ENCODE data around the gene DMD. TPM values are rescaled to one million over a fixed set of nuclear protein-coding genes. Genes with fewer than 3 reads are reported as not detected.

DMD gene
- total RNA-seq, 2 donors from 2014 or later, result 19.6 to 24.9 TPM

DNA sequence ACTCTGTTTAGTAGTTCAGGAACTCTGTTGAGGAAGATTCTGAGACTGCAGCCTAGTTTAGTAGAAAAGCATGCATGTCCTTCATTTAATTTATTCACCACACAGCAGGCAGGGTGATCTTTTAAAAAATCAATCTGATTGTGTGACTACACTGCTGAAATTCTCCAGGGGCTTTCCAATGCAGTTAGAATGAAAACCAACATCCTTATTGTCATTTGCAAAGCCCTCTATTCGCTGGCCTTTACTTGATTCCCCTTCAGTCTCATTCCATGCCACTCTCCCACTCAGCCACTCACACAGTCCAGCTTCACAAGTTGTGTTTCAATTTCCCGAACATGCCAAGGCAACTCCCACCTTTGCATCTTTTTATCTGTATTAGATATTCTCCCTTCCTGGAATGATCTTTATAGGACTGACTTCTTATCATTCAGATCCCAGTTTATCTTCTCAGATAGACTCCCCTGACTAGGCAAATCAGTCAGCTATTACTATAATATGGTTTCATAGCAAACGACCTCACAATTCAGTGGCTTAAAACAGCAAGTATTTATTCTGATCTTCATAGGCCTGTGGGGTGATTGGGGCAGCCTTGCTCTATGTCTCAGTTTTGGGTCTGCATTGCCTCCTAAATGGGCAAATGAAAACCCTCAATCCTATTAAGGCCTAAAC is 2118.2 kb downstream of the DMD start:
- 75 to 83% methylated on average over 1 to 3 of the region's 3 CpGs for WGBS, 2 experiments (ENCODE audit: insufficient coverage in 1 of 2, insufficient read length in 1 of 2)
- H3K27me3 ChIP-seq (ENCODE audit: control insufficient read depth, insufficient read depth, low read length, poor library complexity, severe bottlenecking), result no peaks in the 10 kb centered on the region
- Mint-ChIP-seq H3K4me1 (peaks cover 3% of the 10 kb centered on the region), H3K9me3 (peaks cover 50% of the 10 kb centered on the region), H3K4me3 (no peak overlapping the region), H3K27me3 (ENCODE audit: insufficient read depth) (no peaks in the 10 kb centered on the region), H3K36me3 (ENCODE audit: low read depth) (peaks cover 2% of the 10 kb centered on the region), H3K27ac (no peak overlapping the region)
- H3K36me3 ChIP-seq (ENCODE audit: control insufficient read depth, insufficient read depth, low read length), result no peaks in the 10 kb centered on the region
- no peak overlapping the region for H3K9ac ChIP-seq (ENCODE audit: extremely low read depth, low read length, poor library complexity, severe bottlenecking)
- H3K9me3 ChIP-seq (ENCODE audit: control insufficient read depth, low read length), result peaks cover 16% of the 10 kb centered on the region
- no peak overlapping the region for H3K4me3 ChIP-seq (ENCODE audit: low read length)
- no peaks in the 10 kb centered on the region for H3K4me1 ChIP-seq (ENCODE audit: control insufficient read depth, insufficient read depth, low read length)
- TF ChIP-seq, protein P1, sequence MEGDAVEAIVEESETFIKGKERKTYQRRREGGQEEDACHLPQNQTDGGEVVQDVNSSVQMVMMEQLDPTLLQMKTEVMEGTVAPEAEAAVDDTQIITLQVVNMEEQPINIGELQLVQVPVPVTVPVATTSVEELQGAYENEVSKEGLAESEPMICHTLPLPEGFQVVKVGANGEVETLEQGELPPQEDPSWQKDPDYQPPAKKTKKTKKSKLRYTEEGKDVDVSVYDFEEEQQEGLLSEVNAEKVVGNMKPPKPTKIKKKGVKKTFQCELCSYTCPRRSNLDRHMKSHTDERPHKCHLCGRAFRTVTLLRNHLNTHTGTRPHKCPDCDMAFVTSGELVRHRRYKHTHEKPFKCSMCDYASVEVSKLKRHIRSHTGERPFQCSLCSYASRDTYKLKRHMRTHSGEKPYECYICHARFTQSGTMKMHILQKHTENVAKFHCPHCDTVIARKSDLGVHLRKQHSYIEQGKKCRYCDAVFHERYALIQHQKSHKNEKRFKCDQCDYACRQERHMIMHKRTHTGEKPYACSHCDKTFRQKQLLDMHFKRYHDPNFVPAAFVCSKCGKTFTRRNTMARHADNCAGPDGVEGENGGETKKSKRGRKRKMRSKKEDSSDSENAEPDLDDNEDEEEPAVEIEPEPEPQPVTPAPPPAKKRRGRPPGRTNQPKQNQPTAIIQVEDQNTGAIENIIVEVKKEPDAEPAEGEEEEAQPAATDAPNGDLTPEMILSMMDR (conservative IDR thresholded peaks at IDR 0.05), result no peak
- no peak overlapping the region for H3K27ac ChIP-seq (ENCODE audit: low read depth, low read length)
- DNase-seq, result no peak

DNA sequence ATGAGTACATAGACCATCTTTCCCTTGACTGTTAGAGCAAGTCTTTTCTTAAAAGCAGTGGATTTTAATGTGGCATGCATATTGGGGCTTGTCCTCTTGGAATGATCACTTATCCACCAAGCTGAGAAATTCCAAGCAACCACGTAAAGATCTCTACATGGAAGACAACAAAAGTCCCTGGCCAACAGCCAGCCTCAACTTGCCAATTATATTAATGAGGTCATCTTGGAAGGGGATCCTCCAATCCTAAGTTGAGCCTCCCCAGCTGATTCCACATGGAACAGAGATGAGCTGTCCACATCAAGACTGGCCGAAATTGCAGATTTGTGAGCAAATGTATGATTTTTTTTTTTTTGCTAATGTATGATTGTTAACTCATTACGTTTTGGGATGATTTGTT is 2118.9 kb downstream of the DMD start:
- no peak for DNase-seq
- Histone ChIP-seq H3K36me3 (ENCODE audit: control insufficient read depth, insufficient read depth, low read length) (no peaks in the 10 kb centered on the region), H3K9me3 (ENCODE audit: control insufficient read depth, low read length) (peaks cover 16% of the 10 kb centered on the region), H3K4me3 (ENCODE audit: low read length) (no peak overlapping the region), H3K27me3 (ENCODE audit: control insufficient read depth, insufficient read depth, low read length, poor library complexity, severe bottlenecking) (no peaks in the 10 kb centered on the region), H3K4me1 (ENCODE audit: control insufficient read depth, insufficient read depth, low read length) (no peaks in the 10 kb centered on the region), H3K9ac (ENCODE audit: extremely low read depth, low read length, poor library complexity, severe bottlenecking) (no peak overlapping the region), H3K27ac (ENCODE audit: low read depth, low read length) (no peak overlapping the region)
- WGBS, 2 experiments (ENCODE audit: insufficient coverage in 1 of 2, insufficient read length in 1 of 2), result 86% methylated on average over 1 of the region's 3 CpGs; no CpG with 5 or more reads in 1 of the 2 experiments
- H3K36me3 Mint-ChIP-seq (ENCODE audit: low read depth), result peaks cover 2% of the 10 kb centered on the region
- H3K9me3 Mint-ChIP-seq, result peaks cover 46% of the 10 kb centered on the region
- no peak overlapping the region for H3K27ac Mint-ChIP-seq
- H3K4me3 Mint-ChIP-seq, result no peak overlapping the region
- H3K27me3 Mint-ChIP-seq (ENCODE audit: insufficient read depth), result no peaks in the 10 kb centered on the region
- TF ChIP-seq, protein P1 (conservative IDR thresholded peaks at IDR 0.05), result no peak
- peaks cover 3% of the 10 kb centered on the region for H3K4me1 Mint-ChIP-seq

DNA sequence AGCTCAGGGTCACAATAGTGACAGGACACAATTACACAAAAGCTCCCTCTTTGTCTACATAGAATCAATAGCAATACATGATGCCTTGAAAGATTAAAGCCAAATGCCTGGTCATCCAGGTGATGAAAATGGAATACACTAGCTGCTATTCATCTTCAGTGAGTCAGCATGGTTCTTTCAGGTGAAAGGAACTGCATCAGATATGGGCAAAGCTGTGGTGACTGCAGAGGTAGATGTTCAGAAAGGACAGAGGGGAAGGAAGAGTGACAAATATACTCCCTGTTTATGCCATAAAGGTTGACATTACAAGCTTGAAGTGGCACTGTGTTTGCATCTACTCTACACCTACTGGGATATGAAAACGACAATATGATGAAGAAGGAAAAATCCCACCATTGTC is 2119.5 kb downstream of the DMD start:
- Mint-ChIP-seq H3K27ac (no peak overlapping the region), H3K27me3 (ENCODE audit: insufficient read depth) (no peaks in the 10 kb centered on the region), H3K36me3 (ENCODE audit: low read depth) (peaks cover 2% of the 10 kb centered on the region), H3K4me1 (peaks cover 3% of the 10 kb centered on the region), H3K9me3 (peaks cover 51% of the 10 kb centered on the region), H3K4me3 (no peak overlapping the region)
- Histone ChIP-seq H3K27me3 (ENCODE audit: control insufficient read depth, insufficient read depth, low read length, poor library complexity, severe bottlenecking) (no peaks in the 10 kb centered on the region), H3K27ac (ENCODE audit: low read depth, low read length) (no peak overlapping the region), H3K36me3 (ENCODE audit: control insufficient read depth, insufficient read depth, low read length) (no peaks in the 10 kb centered on the region), H3K9me3 (ENCODE audit: control insufficient read depth, low read length) (peaks cover 16% of the 10 kb centered on the region), H3K9ac (ENCODE audit: extremely low read depth, low read length, poor library complexity, severe bottlenecking) (no peak overlapping the region), H3K4me1 (ENCODE audit: control insufficient read depth, insufficient read depth, low read length) (no peaks in the 10 kb centered on the region), H3K4me3 (ENCODE audit: low read length) (no peak overlapping the region)
- no CpG with 5 or more reads among the region's 1 CpG for WGBS, 2 experiments (ENCODE audit: insufficient coverage in 1 of 2, insufficient read length in 1 of 2)
- no peak for DNase-seq
- TF ChIP-seq, protein P1 (conservative IDR thresholded peaks at IDR 0.05), result no peak
